ENCODE results near the gene TFR2. TPM values are rescaled to one million over a fixed set of nuclear protein-coding genes. Genes with fewer than 3 reads are reported as not detected.

The TFR2 gene
- total RNA-seq, 1 experiment from 2014 or later, result 9.1 TPM

DNA sequence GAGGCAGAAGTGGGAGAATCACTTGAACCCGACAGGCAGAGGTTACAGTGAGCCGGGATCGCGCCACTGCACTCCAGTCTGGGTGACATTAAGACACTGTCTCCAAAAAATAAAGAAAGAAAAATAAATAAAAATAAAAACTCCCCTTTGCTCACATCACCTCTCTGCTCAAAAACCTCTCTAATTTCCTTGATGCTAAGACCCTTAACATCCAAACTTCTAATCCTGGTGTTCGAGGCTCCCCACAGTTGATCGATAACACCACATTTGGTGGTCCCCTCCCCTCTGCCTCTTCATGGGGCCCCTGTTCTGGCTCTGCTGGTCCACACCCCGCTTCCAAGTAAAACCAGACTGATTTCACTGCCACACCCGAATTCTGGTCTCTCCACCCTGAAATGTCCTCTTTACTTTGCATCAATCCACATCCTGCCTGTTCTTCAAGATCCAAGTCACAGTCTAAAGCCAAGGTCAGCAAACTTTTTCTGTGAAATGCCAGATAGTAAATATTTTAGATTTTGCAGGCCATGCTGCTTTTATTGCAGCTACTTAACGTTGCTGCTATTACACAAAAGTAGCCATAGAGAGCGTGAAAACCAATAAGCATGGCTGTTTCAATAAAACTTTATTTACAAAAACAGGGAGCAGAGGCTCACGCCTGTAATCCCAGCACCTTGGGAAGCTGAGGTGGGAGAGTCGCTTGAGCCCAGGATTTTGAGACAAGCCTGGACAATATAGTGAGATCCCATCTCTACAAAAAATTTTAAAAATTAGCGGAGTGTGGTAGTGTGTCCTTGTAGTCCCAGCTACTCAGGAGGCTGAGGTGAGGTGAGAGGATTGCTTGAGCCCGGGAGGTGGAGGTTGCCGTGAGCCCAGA is 17.2 kb downstream of the TFR2 start:
- ATAC-seq, result no peak
- no peaks in the 10 kb centered on the region for H3K27me3 ChIP-seq (ENCODE audit: control insufficient read depth, insufficient read depth, low read length)
- intact Hi-C loops (cut with micrococcal nuclease; ENCODE audit: unreplicated experiment), result no loop called here
- in situ Hi-C loops (cut with HindIII; ENCODE audit: low pct_unique_long_range_greater_than_20kb, low sequenced_read_pairs), result no loop called here
- CTCF ChIA-PET, result no interaction called here
- no peak for DNase-seq (ENCODE audit: low read depth, low spot score)
- H3K4me1 ChIP-seq (ENCODE audit: control insufficient read depth, insufficient read depth, low read length), result no peaks in the 10 kb centered on the region
- H3K4me3 ChIP-seq (ENCODE audit: low read depth in 2 of 2, low read length in 2 of 2), result no peak overlapping the region
- H3K9me3 ChIP-seq (ENCODE audit: control insufficient read depth, insufficient read depth, low read depth, low read length), result no peaks in the 10 kb centered on the region
- TF ChIP-seq, protein P1, sequence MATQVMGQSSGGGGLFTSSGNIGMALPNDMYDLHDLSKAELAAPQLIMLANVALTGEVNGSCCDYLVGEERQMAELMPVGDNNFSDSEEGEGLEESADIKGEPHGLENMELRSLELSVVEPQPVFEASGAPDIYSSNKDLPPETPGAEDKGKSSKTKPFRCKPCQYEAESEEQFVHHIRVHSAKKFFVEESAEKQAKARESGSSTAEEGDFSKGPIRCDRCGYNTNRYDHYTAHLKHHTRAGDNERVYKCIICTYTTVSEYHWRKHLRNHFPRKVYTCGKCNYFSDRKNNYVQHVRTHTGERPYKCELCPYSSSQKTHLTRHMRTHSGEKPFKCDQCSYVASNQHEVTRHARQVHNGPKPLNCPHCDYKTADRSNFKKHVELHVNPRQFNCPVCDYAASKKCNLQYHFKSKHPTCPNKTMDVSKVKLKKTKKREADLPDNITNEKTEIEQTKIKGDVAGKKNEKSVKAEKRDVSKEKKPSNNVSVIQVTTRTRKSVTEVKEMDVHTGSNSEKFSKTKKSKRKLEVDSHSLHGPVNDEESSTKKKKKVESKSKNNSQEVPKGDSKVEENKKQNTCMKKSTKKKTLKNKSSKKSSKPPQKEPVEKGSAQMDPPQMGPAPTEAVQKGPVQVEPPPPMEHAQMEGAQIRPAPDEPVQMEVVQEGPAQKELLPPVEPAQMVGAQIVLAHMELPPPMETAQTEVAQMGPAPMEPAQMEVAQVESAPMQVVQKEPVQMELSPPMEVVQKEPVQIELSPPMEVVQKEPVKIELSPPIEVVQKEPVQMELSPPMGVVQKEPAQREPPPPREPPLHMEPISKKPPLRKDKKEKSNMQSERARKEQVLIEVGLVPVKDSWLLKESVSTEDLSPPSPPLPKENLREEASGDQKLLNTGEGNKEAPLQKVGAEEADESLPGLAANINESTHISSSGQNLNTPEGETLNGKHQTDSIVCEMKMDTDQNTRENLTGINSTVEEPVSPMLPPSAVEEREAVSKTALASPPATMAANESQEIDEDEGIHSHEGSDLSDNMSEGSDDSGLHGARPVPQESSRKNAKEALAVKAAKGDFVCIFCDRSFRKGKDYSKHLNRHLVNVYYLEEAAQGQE (IDR thresholded peaks at IDR 0.05; ENCODE audit: insufficient read depth in 1 of 2, low read depth in 2 of 2, low read length in 1 of 2), result no peak
- TF ChIP-seq SIN3A (IDR thresholded peaks at IDR 0.05; ENCODE audit: borderline replicate concordance, insufficient read depth, low read depth, low read length), result no peak
- no peak for TF ChIP-seq POLR2AphosphoS5 (IDR thresholded peaks at IDR 0.05; ENCODE audit: low read depth, low read length)
- no peak for TF ChIP-seq TCF7L2 (IDR thresholded peaks at IDR 0.05; ENCODE audit: low read depth, low read length)
- TF ChIP-seq, protein P2, sequence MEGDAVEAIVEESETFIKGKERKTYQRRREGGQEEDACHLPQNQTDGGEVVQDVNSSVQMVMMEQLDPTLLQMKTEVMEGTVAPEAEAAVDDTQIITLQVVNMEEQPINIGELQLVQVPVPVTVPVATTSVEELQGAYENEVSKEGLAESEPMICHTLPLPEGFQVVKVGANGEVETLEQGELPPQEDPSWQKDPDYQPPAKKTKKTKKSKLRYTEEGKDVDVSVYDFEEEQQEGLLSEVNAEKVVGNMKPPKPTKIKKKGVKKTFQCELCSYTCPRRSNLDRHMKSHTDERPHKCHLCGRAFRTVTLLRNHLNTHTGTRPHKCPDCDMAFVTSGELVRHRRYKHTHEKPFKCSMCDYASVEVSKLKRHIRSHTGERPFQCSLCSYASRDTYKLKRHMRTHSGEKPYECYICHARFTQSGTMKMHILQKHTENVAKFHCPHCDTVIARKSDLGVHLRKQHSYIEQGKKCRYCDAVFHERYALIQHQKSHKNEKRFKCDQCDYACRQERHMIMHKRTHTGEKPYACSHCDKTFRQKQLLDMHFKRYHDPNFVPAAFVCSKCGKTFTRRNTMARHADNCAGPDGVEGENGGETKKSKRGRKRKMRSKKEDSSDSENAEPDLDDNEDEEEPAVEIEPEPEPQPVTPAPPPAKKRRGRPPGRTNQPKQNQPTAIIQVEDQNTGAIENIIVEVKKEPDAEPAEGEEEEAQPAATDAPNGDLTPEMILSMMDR (IDR thresholded peaks at IDR 0.05), result no peak
- POLR2A ChIA-PET, result interaction anchor here (0.6 kb wide), 1 partner anchor 593 kb away, joined by 10 read pairs; the partner anchor contains the start of gene PLOD3
- H3K36me3 ChIP-seq (ENCODE audit: control insufficient read depth, insufficient read depth, low read length), result no peaks in the 10 kb centered on the region; the same call in 1 of the 2 replicates
- H3K27ac ChIP-seq (ENCODE audit: low read length), result no peak overlapping the region
- no TSS peak for BruUV-seq (replicated peaks)

DNA sequence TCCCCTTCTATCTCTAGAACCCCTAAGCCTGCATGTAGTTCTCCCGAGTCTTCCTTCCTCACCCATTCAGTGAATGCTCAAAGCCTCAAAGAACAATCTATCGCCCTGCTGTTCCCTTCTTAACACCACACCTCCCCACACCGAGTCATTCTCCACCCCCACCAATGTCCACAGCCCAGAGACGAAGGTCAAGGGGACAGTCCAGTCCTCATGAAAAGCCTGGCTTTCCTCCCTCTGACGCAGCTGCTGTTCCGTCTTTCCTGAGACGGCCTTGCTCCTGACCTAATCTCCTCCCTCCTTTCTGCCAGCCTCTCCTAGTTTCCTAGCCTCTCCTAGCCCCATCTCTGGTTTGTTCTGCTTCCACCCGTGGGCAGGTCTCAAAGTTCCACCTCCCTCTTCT is 19.8 kb downstream of the TFR2 start:
- intact Hi-C loops (cut with micrococcal nuclease; ENCODE audit: unreplicated experiment), result no loop called here
- ATAC-seq, result no peak
- Histone ChIP-seq H3K9me3 (ENCODE audit: control insufficient read depth, insufficient read depth, low read depth, low read length) (no peaks in the 10 kb centered on the region), H3K36me3 (ENCODE audit: control insufficient read depth, insufficient read depth, low read length) (no peaks in the 10 kb centered on the region), H3K27ac (ENCODE audit: low read length) (no peak overlapping the region), H3K4me1 (ENCODE audit: control insufficient read depth, insufficient read depth, low read length) (no peaks in the 10 kb centered on the region), H3K27me3 (ENCODE audit: control insufficient read depth, insufficient read depth, low read length) (no peaks in the 10 kb centered on the region), H3K4me3 (ENCODE audit: low read depth in 2 of 2, low read length in 2 of 2) (no peak overlapping the region)
- TF ChIP-seq SIN3A (IDR thresholded peaks at IDR 0.05; ENCODE audit: borderline replicate concordance, insufficient read depth, low read depth, low read length) (no peak), POLR2AphosphoS5 (IDR thresholded peaks at IDR 0.05; ENCODE audit: low read depth, low read length) (no peak), TCF7L2 (IDR thresholded peaks at IDR 0.05; ENCODE audit: low read depth, low read length) (no peak)
- TF ChIP-seq, protein P2 (IDR thresholded peaks at IDR 0.05), result no peak
- TF ChIP-seq, protein P1 (IDR thresholded peaks at IDR 0.05; ENCODE audit: insufficient read depth in 1 of 2, low read depth in 2 of 2, low read length in 1 of 2), result no peak
- ChIA-PET POLR2A (interaction anchor here (0.6 kb wide), 1 partner anchor 19 kb away, joined by 4 read pairs; the partner anchor contains the start of gene PCOLCE), CTCF (no interaction called here)
- no peak for DNase-seq (ENCODE audit: low read depth, low spot score)
- no TSS peak for BruUV-seq (replicated peaks)
- in situ Hi-C loops (cut with HindIII; ENCODE audit: low pct_unique_long_range_greater_than_20kb, low sequenced_read_pairs), result no loop called here
